Sciatic nerve (tissue), 2 donors: ENCODE measurements around the gene PTP4A2. TPM values are rescaled to one million over a fixed set of nuclear protein-coding genes. Genes with fewer than 3 reads are reported as not detected.
A peak's percentile ranks its signal among the peaks of the same experiment; 100 is the strongest.
"Not testable (repeated sequence)": the region's sequence is repeated elsewhere in the genome, so short reads cannot be mapped to it uniquely, and the experiment has no call there.

Experiments
- ATAC-seq: fragments of 200-7000 bp; cut with Tn5 transposase; one replicate; pipeline ENCODE4 v1.9.1; 2020; ENCODE audit warnings: mild to moderate bottlenecking, moderate library complexity
- DNase-seq: peaks from one replicate; pipeline ENCODE4 v3.0.0-alpha.2; 2020; ENCODE audit warnings: low spot score
- intact Hi-C: fragments of 100-400 bp; cut with DNase I; formaldehyde crosslinking; loops from one replicate; pipeline ENCODE4 v1.14.2; 2022
- total RNA-seq: library from RNA; stranded (reverse); fragmentation: NEBNext Ultra II Directional; extraction: Animal tissue kit (Norgen Biotek cat#: 25700); gene quantifications from one replicate; pipeline ENCODE4 v1.2.1, GENCODE V29; 2021
- donor health status: DM: no; HTN: no; CAD: no.
- donor health status: DM: no; HTN: no; CAD: no.

The PTP4A2 gene
- total RNA-seq, 1 donor from 2014 or later = 256 TPM

DNA sequence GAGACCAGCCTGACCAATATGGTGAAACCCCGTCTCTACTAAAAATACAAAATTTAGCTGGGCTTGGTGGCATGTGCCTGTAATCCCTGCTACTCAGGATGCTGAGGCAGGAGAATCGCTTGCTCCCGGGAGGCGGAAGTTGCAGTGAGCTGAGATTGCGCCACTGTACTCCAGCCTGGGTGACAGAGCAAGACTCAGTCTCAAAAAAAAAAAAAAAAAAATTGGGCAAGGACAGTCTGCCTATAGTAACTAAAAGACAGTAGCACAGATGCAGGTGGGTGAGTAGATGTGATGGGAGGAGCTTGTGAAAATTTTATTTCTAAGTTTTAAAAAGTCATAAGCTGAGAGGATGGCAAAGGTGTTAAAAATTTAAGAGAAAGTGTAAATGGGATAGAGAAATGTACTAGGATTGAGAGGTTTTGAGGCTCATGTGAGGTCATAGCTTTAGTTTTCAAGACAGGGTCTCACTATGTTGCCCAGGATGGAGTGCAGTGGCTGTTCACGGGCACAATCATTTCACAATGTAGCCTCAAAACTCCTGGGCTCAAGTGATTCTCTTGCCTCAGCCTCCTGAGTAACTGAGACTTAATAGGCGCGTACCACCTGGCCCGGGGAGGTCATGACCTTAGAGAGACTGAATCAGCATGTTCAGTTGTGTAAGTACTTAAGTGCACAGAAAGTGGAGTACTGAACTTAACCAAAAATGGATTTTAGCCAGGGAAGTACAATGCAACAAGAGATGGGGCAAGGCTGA is 33.7 kb downstream of the PTP4A2 start:
- intact Hi-C loops = no loop called here
- ATAC-seq = peak; percentile 31

GRCh38 chr1:31902510-31902860 is 35.7 kb downstream of the PTP4A2 start:
- no peak for ATAC-seq
- no peak for DNase-seq
- intact Hi-C loops = no loop called here

More for the DNA sequence above, 33.7 kb downstream of the PTP4A2 start:
- DNase-seq = no peak

DNA sequence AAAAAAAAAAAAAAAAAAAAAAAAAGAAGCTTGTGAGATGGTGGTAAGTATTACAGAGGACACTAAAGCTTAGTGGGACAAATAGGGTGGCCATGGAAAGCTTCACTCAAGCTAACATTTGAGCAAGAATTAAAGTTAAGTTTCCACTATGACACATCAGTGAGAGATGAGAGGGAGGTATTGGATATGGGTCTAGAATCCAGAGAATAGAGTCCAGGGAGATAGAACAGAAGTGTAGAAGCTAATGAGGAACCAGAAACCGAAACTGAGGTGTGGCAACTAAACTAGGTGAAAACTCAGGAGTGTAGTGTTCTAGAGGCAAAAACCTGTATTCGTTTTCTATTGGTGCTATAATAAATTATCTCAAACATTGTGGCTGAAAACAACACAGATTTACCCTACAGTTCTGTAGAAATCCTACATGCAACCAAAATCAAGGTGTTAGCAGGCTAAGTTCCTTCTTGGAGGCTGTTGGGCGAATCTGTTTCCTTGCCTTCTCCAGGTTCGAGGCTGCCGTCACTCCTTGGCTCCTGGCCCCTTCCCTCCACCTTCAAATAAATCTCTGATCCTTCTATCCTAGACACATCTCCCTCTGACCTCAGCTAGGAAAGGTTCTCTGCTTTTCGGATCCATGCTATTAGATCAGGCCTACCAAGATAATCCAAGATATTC is 36.2 kb downstream of the PTP4A2 start:
- intact Hi-C loops = no loop called here
- ATAC-seq (no peak), DNase-seq (no peak)

- ATAC-seq (no peak), DNase-seq (no peak)
- intact Hi-C loops = no loop called here
Observed at GRCh38 chr1:31900790-31901189, 37.4 kb downstream of the PTP4A2 start.

DNA sequence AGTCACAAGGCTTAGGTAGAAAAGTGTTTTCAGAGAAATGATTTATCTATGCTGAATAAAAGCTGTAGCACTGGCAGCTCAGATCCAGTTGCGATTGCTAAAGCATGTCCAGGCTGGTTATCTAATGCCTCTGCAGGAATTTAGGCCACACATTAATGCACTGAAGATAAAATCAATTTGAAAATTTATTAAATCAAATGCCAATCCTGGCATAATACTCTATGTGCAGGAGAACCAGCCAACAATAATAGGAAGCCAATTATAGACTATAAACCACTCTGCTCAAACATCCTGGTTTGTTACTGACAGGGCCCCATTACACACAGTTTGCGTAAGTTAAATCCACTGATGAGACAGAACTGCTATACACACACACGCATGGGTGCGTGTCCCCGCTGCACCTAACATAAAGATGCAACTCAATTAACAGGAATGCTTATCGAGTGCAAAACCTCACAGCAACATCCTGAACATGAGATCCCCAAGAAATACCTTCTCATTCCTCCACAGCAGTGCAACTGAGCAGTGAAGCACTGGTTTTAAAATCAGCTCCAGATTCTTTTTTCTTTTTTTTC is 40.6 kb downstream of the PTP4A2 start:
- intact Hi-C loops = no loop called here
- ATAC-seq (no peak), DNase-seq (no peak)

DNA sequence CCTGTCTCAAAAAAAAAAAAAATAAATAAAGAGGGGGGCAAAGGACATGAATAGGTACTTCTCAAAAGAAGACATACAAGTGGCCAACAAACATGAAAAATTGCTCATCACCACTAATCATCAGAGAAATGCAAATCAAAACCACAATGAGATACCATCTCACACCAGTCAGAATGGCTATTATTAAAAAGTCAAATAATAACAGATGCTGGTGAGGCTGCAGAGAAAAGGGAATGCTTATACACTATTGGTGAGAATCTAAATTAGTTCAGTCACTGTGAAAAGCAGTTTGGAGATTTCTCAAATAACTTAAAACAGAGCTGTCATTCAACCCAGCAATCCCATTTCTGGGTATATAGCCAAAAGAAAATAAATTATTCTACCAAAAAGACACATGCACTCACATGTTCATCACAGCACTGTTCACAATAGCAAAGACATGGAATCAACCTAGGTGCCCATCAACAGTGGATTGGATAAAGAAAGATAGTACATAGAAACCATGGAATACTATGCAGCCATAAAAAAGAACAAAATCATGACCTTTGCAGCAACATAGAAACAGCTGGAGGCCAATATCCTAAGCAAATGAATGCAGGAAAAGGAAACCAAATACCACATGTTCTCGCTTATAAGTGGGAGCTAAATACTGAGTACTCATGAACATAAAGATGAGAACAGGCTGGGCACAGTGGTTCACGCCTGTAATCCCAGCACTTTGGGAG is 42.5 kb downstream of the PTP4A2 start:
- intact Hi-C loops, ATAC-seq: not testable (repeated sequence)

DNA sequence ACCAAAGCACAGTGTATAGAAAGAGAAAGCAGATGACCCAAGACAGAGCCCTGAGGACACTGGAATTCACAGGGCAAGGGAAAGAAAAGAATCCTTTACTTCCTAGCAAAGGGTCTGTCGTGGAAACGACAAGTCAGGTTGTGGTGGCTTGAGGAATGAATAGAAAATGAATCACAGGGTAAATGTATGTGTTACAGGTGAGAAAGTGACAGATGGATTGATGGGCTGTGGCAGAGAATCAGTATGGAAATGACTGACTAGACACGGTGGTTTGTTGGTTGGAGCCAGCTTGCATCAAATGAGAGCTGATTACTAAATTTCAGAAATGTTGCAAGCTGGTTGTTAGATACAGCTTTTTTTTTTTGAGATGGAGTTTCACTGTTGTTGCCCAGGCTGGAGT is 46.9 kb downstream of the PTP4A2 start:
- DNase-seq (no peak), ATAC-seq (no peak)
- intact Hi-C loops = no loop called here

More for the DNA sequence above, 42.5 kb downstream of the PTP4A2 start:
- DNase-seq = not testable (repeated sequence)

- ATAC-seq = no peak
- no peak for DNase-seq
- intact Hi-C loops = no loop called here
Observed at GRCh38 chr1:31888291-31888690, 49.9 kb downstream of the PTP4A2 start.

DNA sequence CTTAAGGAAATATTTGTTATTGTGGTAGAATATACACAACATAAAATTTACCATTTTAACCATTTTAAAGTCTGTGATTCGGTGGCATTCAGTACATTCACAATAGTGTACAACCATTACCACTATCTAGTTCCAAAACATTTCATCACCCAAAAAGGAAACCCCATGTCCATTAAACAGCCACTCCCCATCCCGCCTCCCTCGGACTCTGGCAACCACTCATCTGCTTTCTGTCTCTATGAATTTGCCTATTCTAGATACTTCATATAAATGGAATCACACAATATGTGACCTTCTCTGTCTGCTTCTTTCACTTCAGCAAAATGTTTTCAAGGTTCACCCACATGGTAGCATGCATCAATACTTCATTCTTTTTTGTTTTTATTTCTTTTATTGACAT is 51.3 kb downstream of the PTP4A2 start:
- no peak for ATAC-seq
- DNase-seq = no peak
- intact Hi-C loops = no loop called here

- intact Hi-C loops = no loop called here
- ATAC-seq = no peak
- DNase-seq = no peak
Observed at GRCh38 chr1:31885851-31886250, 52.3 kb downstream of the PTP4A2 start.

- intact Hi-C loops = no loop called here
- no peak for ATAC-seq
- no peak for DNase-seq
Observed at GRCh38 chr1:31883357-31883942, 54.7 kb downstream of the PTP4A2 start.

DNA sequence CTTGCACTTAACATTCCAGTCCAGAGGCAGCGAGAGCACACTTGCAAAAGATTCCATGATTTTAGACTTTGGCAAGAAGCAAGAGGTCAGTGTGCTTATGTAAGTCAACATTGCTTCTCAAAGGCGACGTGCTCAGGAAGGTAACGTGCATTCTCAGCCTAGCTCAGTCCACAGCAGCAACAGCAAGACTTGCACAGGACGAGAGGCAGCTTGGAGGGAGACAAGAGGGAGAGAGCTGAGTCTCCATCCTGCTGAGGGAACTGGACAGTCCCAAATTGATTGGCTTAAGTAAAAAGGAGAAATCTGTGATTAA is 56.5 kb downstream of the PTP4A2 start:
- intact Hi-C loops = no loop called here
- no peak for ATAC-seq
- DNase-seq = no peak

- DNase-seq = no peak
- ATAC-seq = no peak
- intact Hi-C loops = no loop called here
Observed at GRCh38 chr1:31880957-31881687, 57.0 kb downstream of the PTP4A2 start.

DNA sequence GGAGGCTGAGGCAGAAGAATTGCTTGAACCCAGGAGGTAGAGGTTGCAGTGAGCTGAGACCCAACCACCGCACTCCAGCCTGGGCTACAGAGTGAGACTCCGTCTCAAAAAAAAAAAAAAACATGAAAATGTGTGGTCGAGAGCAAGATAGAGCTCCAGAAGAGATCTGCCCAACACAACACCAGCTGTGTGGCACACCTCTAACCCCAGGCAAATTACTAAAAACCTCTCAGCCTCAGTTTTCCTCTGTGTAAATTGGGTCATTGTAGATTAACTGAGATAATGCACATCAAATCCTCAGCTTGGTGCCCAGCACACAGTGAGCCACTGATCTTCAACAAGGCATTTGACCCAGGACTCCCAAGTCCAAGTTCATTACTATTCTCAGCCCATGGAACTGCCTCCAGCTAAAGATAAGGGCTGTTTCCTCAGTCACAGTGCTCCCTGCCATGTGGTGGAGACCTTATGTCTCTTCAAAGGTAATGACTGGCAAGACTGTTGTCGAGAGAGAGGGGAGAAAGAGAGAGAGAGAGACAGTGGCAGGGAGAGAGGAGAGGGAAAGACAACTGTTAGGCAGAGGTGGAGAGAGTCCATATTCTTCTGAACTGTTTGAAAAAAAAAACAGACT is 58.1 kb downstream of the PTP4A2 start:
- ATAC-seq (no peak), DNase-seq (no peak)
- intact Hi-C loops = no loop called here

DNA sequence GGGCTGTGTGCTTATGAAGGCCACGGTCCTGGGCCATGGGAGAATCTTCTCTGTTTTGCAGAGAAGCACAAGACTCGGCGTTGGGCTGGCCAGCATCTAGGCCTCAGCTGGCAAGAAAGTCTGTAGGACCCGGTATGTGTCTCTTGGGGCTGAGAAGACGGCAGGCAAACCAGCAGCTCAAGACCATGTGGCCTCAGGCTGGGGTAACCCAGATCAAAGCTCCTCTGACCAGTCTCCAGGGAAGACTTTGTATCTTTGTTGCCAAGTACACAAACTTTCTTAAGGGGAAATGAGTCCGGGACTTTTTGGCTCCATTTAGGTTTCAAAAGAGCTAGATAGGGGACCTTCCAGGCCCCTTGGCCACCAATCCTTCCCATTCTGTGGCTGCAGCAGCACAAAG is 60.1 kb downstream of the PTP4A2 start:
- intact Hi-C loops = no loop called here
- ATAC-seq (peak; percentile 69), DNase-seq (no peak)

DNA sequence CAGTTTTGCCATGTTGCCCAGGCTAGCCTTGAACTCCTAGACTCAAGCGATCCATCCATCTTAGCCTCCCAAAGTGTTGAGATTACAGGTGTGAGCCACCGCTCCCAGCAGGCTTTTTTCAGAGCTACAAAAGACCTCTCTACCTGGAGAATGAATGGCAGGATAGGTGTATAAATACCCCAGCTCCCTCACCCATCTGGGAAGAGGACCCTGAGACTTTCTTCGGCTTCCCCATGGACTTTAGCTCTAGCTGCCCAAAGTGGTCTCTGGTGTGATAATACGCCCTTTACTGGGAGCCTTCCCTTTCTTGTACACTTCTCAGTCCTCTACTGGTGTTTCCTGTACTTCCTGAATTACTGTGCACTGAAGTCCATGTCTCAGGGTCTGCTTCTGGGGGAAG is 60.6 kb downstream of the PTP4A2 start:
- ATAC-seq (no peak), DNase-seq (no peak)
- intact Hi-C loops = no loop called here

DNA sequence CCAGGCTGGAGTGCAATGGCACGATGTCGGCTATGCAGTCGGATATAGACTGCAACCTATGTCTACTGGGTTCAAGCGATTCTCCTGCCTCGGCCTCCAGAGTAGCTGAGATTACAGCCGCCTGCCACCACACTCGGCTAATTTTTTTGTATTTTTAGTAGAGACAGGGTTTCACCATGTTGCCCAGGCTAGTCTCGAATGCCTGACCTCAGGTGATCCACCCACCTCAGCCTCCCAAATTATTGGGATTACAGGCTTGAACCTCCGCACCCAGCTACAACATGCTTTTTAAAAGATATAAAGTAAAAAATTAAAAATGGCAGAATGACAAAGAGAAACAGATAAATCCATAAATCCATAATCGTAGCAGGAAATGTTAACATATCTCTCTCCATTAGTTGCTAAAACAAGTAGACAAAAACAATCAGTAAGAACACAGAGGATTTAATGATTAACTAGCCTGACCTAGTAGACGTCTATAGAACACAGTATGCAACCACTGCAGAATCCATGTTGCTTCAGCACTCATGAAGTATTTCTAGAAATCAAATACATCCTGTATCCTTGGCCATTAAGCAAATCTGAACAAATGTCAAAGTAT is 62.4 kb downstream of the PTP4A2 start:
- intact Hi-C loops = no loop called here
- DNase-seq (no peak), ATAC-seq (no peak)

DNA sequence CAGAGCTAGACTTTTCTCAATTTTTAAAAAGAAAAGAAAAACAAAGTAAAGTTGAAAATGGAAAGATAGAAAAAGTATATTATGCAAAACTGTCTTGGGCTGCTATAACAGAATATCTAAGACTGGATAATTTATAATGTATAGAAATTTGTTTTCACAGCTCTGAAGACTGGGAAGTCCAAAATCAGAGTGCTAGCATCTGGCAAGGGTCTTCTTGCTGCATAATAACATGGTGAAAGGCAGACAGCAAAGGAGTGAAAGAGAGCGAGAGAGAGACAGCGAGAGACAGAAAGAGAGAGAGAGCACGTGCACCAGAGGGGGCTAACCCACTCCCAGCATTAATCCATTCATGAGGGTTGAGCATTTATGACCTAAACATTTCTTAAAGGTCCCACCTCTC is 63.2 kb downstream of the PTP4A2 start:
- intact Hi-C loops = no loop called here
- DNase-seq = no peak
- ATAC-seq = no peak
